A673 (cell line): ENCODE measurements around the gene GPR15. TPM values are rescaled to one million over a fixed set of nuclear protein-coding genes. Genes with fewer than 3 reads are reported as not detected.

Experiments
- BruUV-seq: library from RNA; stranded (reverse); fragments of 400-500 nt; replicated peaks from 2 replicates; lab custom pipeline; 2021; lab: Mats Ljungman, UMichigan
- CTCF ChIA-PET: fragments of 300-600 bp; sonication (Branson Sonifier 250); formaldehyde crosslinking; loops from one replicate; lab custom pipeline; 2022; ENCODE audit warnings: antibody characterized with exemption; lab: Charles Lee
- POLR2A ChIA-PET: fragments of 300-600 bp; sonication (Branson Sonifier 250); formaldehyde crosslinking; loops from one replicate; lab custom pipeline; 2022; ENCODE audit warnings: antibody characterized with exemption; ENCODE audit not compliant: low non-redundant PET; lab: Charles Lee
- DNase-seq: peaks from one replicate; pipeline ENCODE4 v3.0.0-alpha.2; 2015; ENCODE audit warnings: low spot score
- H3K27ac ChIP-seq: fragments of 200-600 bp; sonication (generic); 2 replicates; pipeline ENCODE4 v1.5.1; 2016; ENCODE audit warnings: mixed run types, low read depth, mild to moderate bottlenecking, mixed read lengths, antibody characterized with exemption, low read length; ENCODE audit not compliant: poor library complexity, severe bottlenecking
- H3K27me3 ChIP-seq: fragments of 200-600 bp; sonication (generic); replicated peaks from 2 replicates; pipeline ENCODE4 v1.6.1; 2017; ENCODE audit warnings: mixed run types, low read depth, mild to moderate bottlenecking, mixed read lengths, antibody characterized with exemption, low read length; ENCODE audit not compliant: insufficient read depth, poor library complexity
- H3K36me3 ChIP-seq: fragments of 200-600 bp; sonication (generic); 2 replicates; pipeline ENCODE4 v1.6.1; 2016; ENCODE audit warnings: mixed run types, mild to moderate bottlenecking, mixed read lengths, antibody characterized with exemption, low read length; ENCODE audit not compliant: insufficient read depth, poor library complexity, severe bottlenecking
- H3K4me1 ChIP-seq: fragments of 200-600 bp; sonication (generic); 2 replicates; pipeline ENCODE4 v1.6.1; 2017; ENCODE audit warnings: mixed run types, mild to moderate bottlenecking, mixed read lengths, antibody characterized with exemption, low read length; ENCODE audit not compliant: insufficient read depth, poor library complexity, severe bottlenecking
- H3K4me3 ChIP-seq: fragments of 200-600 bp; sonication (generic); 2 replicates; pipeline ENCODE4 v1.5.1; 2016; ENCODE audit warnings: low read depth, mixed run types, mild to moderate bottlenecking, mixed read lengths, low read length; ENCODE audit not compliant: poor library complexity, severe bottlenecking
- H3K9me3 ChIP-seq: fragments of 200-600 bp; sonication (generic); 2 replicates; pipeline ENCODE4 v1.6.1; 2016; ENCODE audit warnings: mixed run types, low read depth, mild to moderate bottlenecking, mixed read lengths, antibody characterized with exemption, low read length; ENCODE audit not compliant: poor library complexity, severe bottlenecking
- EZH2 ChIP-seq: fragments of 200-600 bp; sonication (generic); IDR thresholded peaks from 2 replicates; pipeline ENCODE4 v1.6.1; 2017; ENCODE audit warnings: borderline replicate concordance, low read depth, mild to moderate bottlenecking, mixed read lengths, antibody characterized with exemption, low read length; ENCODE audit not compliant: poor library complexity, severe bottlenecking
- intact Hi-C: fragments of 100-400 bp; cut with micrococcal nuclease; formaldehyde crosslinking; loops from one replicate; pipeline ENCODE4 v1.10.0; 2022; ENCODE audit not compliant: unreplicated experiment
- total RNA-seq: library from RNA; stranded (reverse); gene quantifications from 2 replicates; pipeline ENCODE4 v1.2.3, GENCODE V29; 2021
- TF ChIP-seq, protein P1 (sequence below): fragments of 300-800, 200-600 bp; sonication (generic); conservative IDR thresholded peaks from 2 replicates; pipeline ENCODE4 v1.5.1; 2017; ENCODE audit warnings: low read depth, mild to moderate bottlenecking, antibody characterized with exemption, low read length, moderate library complexity, mixed read lengths

Gene GPR15
- total RNA-seq, 1 experiment from 2014 or later = not detected

DNA sequence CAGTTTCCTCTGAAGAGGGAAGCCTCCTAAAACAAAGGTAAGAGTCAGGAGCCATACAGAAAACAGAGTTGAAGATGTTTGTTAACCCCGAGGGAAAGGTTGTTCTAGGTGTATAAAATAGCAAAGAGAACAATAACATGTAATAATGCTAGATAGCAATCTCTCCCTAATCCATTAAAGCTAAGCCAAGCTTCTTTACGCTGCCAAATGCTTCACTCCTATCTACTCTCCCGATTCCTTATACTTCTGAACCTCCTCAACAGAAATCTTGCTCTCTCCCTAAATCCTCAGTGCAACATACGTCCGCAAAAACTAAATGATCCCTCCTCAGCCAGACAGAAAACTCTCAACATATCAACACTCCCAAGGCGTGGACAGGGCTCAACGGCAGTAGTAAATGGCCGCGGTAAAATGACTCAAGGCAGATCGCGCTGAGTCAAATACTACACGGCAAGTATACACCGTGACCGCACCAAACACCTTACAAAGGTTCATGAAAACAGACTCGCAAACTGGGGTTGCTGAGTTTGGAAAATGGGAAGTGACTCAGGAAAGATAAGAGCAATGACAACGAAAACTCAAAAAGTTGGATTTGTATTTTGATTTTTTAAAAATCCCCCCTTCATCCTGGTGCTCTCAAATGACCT, 9.8 kb upstream of the GPR15 start:
- intact Hi-C loops = no loop called here
- no TSS peak for BruUV-seq
- no peak for TF ChIP-seq EZH2
- TF ChIP-seq, protein P1, sequence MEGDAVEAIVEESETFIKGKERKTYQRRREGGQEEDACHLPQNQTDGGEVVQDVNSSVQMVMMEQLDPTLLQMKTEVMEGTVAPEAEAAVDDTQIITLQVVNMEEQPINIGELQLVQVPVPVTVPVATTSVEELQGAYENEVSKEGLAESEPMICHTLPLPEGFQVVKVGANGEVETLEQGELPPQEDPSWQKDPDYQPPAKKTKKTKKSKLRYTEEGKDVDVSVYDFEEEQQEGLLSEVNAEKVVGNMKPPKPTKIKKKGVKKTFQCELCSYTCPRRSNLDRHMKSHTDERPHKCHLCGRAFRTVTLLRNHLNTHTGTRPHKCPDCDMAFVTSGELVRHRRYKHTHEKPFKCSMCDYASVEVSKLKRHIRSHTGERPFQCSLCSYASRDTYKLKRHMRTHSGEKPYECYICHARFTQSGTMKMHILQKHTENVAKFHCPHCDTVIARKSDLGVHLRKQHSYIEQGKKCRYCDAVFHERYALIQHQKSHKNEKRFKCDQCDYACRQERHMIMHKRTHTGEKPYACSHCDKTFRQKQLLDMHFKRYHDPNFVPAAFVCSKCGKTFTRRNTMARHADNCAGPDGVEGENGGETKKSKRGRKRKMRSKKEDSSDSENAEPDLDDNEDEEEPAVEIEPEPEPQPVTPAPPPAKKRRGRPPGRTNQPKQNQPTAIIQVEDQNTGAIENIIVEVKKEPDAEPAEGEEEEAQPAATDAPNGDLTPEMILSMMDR = no peak
- H3K9me3 ChIP-seq = no peaks in the 10 kb centered on the region
- H3K4me1 ChIP-seq = no peaks in the 10 kb centered on the region
- peak; percentile 35 for DNase-seq
- H3K36me3 ChIP-seq = peaks cover 21% of the 10 kb centered on the region
- ChIA-PET CTCF (no interaction called here), POLR2A (no interaction called here)
- peak overlapping the region; percentile 77 for H3K4me3 ChIP-seq
- no peaks in the 10 kb centered on the region for H3K27me3 ChIP-seq
- H3K27ac ChIP-seq = peak overlapping the region; percentile 83

DNA sequence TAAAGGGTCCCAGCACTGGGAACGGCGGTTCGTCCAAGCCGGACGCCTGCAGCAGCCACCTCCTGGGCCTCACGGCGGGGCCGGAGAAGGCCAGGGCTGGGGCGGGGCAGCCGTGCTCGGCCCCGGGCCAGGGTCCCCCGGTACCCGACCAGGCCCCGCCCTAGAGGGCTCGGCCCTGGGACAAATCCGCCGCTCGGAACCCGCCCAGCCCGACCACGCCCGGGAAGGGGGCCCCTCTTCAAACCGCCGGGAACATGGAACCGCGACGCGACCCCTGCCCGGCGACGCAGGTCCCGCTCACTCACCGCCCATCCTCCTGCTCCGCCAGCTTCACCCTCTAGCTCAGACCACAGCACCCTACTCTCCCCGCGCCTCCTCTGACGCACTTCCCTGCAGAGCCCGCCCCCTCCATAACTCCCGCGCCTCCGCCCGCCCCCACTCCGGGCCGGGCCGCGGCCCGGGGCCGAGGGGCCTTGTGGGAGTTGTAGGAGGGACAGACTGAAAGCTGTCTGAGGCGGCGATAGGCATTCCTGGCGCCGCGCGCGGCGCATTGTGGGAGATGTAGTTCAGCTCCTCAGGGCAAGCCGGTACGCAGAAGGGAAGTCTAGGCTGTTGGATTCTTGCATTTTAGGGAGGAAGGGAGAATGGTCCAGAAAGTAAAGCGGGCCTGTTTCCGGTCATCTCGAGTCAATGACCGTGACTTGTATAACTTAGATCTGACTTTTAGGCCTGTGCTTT, 9.1 kb upstream of the GPR15 start, which contains the start of gene CLDND1:
TSS of gene CLDND1 (minus strand) at position 359 of the 738 bp plus-strand sequence. CDS start 1,478 bp downstream, outside the sequence.
- no peaks in the 10 kb centered on the region for H3K4me1 ChIP-seq
- POLR2A ChIA-PET = interaction anchor here (0.7 kb wide), 1 partner anchor 8 kb away, joined by 3 read pairs; no protein-coding TSS in a partner anchor
- DNase-seq = peak; percentile 98
- peak within 1 kb of the TSS; percentile 77 for H3K4me3 ChIP-seq
- BruUV-seq = TSS peak; percentile 70
- CTCF ChIA-PET = no interaction called here
- intact Hi-C loops = no loop called here
- peaks cover 5% of the 10 kb centered on the region for H3K27me3 ChIP-seq
- TF ChIP-seq, protein P1 = no peak
- no peak for TF ChIP-seq EZH2
- peak within 1 kb of the TSS; percentile 83 for H3K27ac ChIP-seq
- no peaks in the 10 kb centered on the region for H3K9me3 ChIP-seq
- peaks cover 19% of the 10 kb centered on the region for H3K36me3 ChIP-seq

DNA sequence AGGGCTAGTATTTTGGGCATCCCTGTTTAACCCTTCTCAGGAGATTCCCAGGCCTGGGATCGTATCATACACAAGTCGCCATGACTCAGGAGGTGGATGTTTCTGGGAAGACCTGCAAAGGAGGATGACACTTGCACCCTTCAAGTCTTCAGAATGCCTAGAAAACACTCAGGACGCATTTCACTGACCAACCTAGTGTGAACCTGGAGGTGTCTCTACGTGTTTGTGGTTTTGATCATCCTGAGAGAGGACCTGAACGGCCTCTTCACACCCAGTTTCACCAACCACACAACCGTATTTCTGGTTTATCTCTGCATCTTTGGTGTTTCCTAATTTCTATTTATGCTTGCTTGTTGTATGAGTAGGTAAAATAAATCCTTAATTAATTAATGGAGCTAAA, 6.3 kb upstream of the GPR15 start:
- Histone ChIP-seq H3K9me3 (no peaks in the 10 kb centered on the region), H3K27ac (no peak overlapping the region), H3K36me3 (peaks cover 5% of the 10 kb centered on the region), H3K27me3 (peaks cover 5% of the 10 kb centered on the region), H3K4me1 (no peaks in the 10 kb centered on the region), H3K4me3 (no peak overlapping the region)
- POLR2A ChIA-PET = no interaction called here
- intact Hi-C loops = no loop called here
- DNase-seq = no peak
- TF ChIP-seq, protein P1 = no peak
- no peak for TF ChIP-seq EZH2
- BruUV-seq = no TSS peak
- CTCF ChIA-PET = no interaction called here
